Stomach (tissue), 9 donors: ENCODE data around the gene SUN5. TPM values are rescaled to one million over a fixed set of nuclear protein-coding genes. Genes with fewer than 3 reads are reported as not detected.

Experiments used
- DNase-seq, 2 donors: peaks; one replicate each; pipeline versions ENCODE4 v3.0.0 to v3.0.0-alpha.2; 2013 to 2019
- H3K27ac ChIP-seq, 5 donors: fragments of 200-600 bp in 4 of 5; sonication (generic) in 4 of 5; one replicate each; pipeline ENCODE4 v1.5.1; 2013 to 2019; ENCODE audit warnings: mild to moderate bottlenecking in 1 of 5, moderate library complexity in 1 of 5
- H3K27me3 ChIP-seq, 3 donors: fragments of 200-600 bp; sonication (generic); one replicate each; pipeline ENCODE4 v1.5.1; 2017 to 2019; ENCODE audit warnings: mixed run types in 1 of 3
- H3K36me3 ChIP-seq, 4 donors: fragments of 200-600 bp; sonication (generic); 1 replicate in 3 of 4; 2 replicates in 1 of 4; pipeline ENCODE4 v1.5.1; 2016 to 2019
- H3K4me1 ChIP-seq, 4 donors: fragments of 200-600 bp; sonication (generic); one replicate each; pipeline ENCODE4 v1.5.1; 2016 to 2019
- H3K4me3 ChIP-seq, 4 donors: fragments of 200-600 bp; sonication (generic) in 3 of 4; one replicate each; pipeline ENCODE4 v1.5.1; 2016 to 2019; ENCODE audit warnings: mild to moderate bottlenecking in 1 of 4
- H3K9me3 ChIP-seq, 4 donors: fragments of 200-600 bp; sonication (generic); one replicate each; pipeline ENCODE4 v1.5.1; 2016 to 2019
- CTCF ChIP-seq, 7 experiments: fragments of 450-650 bp in 4 of 7; fragments of 200-600 bp in 3 of 7; sonication (generic) in 3 of 7; IDR thresholded peaks; one replicate each; pipeline ENCODE4 v1.5.1; 2016 to 2019; ENCODE audit warnings: antibody characterized with exemption in 7 of 7, control low read depth in 2 of 7, mild to moderate bottlenecking in 1 of 7
- EP300 ChIP-seq: sonication (generic); formaldehyde crosslinking; IDR thresholded peaks from one replicate; pipeline ENCODE4 v1.6.1; 2017; ENCODE audit warnings: antibody characterized with exemption
- POLR2A ChIP-seq, 4 donors: fragments of 450-650 bp; IDR thresholded peaks; one replicate each; pipeline ENCODE4 v1.6.1; 2016; ENCODE audit warnings: antibody characterized with exemption in 4 of 4, control low read depth in 2 of 4, mild to moderate bottlenecking in 1 of 4, moderate library complexity in 1 of 4
- POLR2AphosphoS5 ChIP-seq, 3 donors: sonication (generic); formaldehyde crosslinking; IDR thresholded peaks; one replicate each; pipeline ENCODE4 v1.6.1; 2016; ENCODE audit warnings: antibody characterized with exemption in 3 of 3
- WGBS, 5 donors: extraction: QIAGEN DNeasy Blood & Tissue Kit in 3 of 5; methylation state at CpG; one replicate each; pipeline versions ENCODE4 v1.1.5 to v1.1.7; 2013 to 2018; 5-methylcytosine and 5-hydroxymethylcytosine counted together
- intact Hi-C: fragments of 100-400 bp; cut with DNase I; formaldehyde crosslinking; loops from one replicate; pipeline ENCODE4 v1.15.1; 2023; ENCODE audit warnings: low total_unique reads
- polyA plus RNA-seq, 3 donors: library from polyadenylated mRNA; stranded (reverse); fragments of 200-250 nt; gene quantifications; one replicate each; pipeline ENCODE4 v1.2.3, GENCODE V29; 2013
- total RNA-seq, 5 donors: library from RNA; depleted of rRNA; stranded (reverse); fragments of >200 nt; gene quantifications; one replicate each; pipeline versions ENCODE4 v1.1.0 to v1.2.3, GENCODE V29; 2014 to 2016
- donor health status: healthy with polysubstance abuse.
- donor health status: Bipolar disorder and iron deficiency.
- donor health status: healthy.

SUN5 gene
- total and polyA plus RNA-seq, 8 donors = not detected

- Histone ChIP-seq H3K4me1 (no peaks in the 10 kb centered on the region), H3K4me3 (no peak overlapping the region), H3K27me3 (peaks cover 0 to 20% (median 0%) of the 10 kb centered on the region in 3 donors), H3K36me3 (no peaks in the 10 kb centered on the region), H3K27ac (no peak overlapping the region), H3K9me3 (no peaks in the 10 kb centered on the region)
- no peak for DNase-seq
- intact Hi-C loops = no loop called here
- WGBS, 5 donors = 48 to 95% (median 62%) methylated on average over 9 of the region's 9 CpGs
- TF ChIP-seq POLR2A (IDR thresholded peaks at IDR 0.05) (no peak), POLR2AphosphoS5 (IDR thresholded peaks at IDR 0.05) (no peak), CTCF (IDR thresholded peaks at IDR 0.05) (no peak), EP300 (no peak)
Observed at GRCh38 chr20:33025318-33025876, 21.2 kb upstream of the SUN5 start.

- no peak overlapping the region for H3K27ac ChIP-seq
- peaks cover 0 to 20% (median 0%) of the 10 kb centered on the region in 3 donors for H3K27me3 ChIP-seq
- intact Hi-C loops = no loop called here
Observed at GRCh38 chr20:33024609-33025317, 20.5 kb upstream of the SUN5 start.

GRCh38 chr20:33024243-33024560 is 20.0 kb upstream of the SUN5 start:
- Histone ChIP-seq H3K4me1 (no peaks in the 10 kb centered on the region), H3K9me3 (no peaks in the 10 kb centered on the region), H3K27ac (no peak overlapping the region), H3K27me3 (peaks cover 0 to 15% (median 0%) of the 10 kb centered on the region in 3 donors), H3K36me3 (no peaks in the 10 kb centered on the region), H3K4me3 (no peak overlapping the region)
- DNase-seq = no peak
- 56 to 78% (median 72%) methylated on average over 1 of the region's 1 CpG for WGBS, 5 donors
- intact Hi-C loops = no loop called here
- TF ChIP-seq CTCF (IDR thresholded peaks at IDR 0.05) (no peak), EP300 (no peak), POLR2AphosphoS5 (IDR thresholded peaks at IDR 0.05) (no peak), POLR2A (IDR thresholded peaks at IDR 0.05) (no peak)

More at GRCh38 chr20:33024609-33025317, 20.5 kb upstream of the SUN5 start:
- Histone ChIP-seq H3K9me3 (no peaks in the 10 kb centered on the region), H3K4me1 (no peaks in the 10 kb centered on the region), H3K36me3 (no peaks in the 10 kb centered on the region), H3K4me3 (no peak overlapping the region)
- 61 to 74% (median 69%) methylated on average over 5 of the region's 5 CpGs for WGBS, 5 donors
- no peak for DNase-seq
- TF ChIP-seq POLR2A (IDR thresholded peaks at IDR 0.05) (no peak), CTCF (IDR thresholded peaks at IDR 0.05) (no peak), POLR2AphosphoS5 (IDR thresholded peaks at IDR 0.05) (no peak), EP300 (no peak)

- H3K4me3 ChIP-seq = no peak overlapping the region
- intact Hi-C loops = no loop called here
- no peaks in the 10 kb centered on the region for H3K9me3 ChIP-seq
- no peak for DNase-seq
- TF ChIP-seq POLR2AphosphoS5 (IDR thresholded peaks at IDR 0.05) (no peak), POLR2A (IDR thresholded peaks at IDR 0.05) (no peak), CTCF (IDR thresholded peaks at IDR 0.05) (no peak)
- H3K4me1 ChIP-seq = no peaks in the 10 kb centered on the region
- WGBS, 5 donors = 51 to 74% (median 68%) methylated on average over 3 to 6 of the region's 6 CpGs
- no peak overlapping the region for H3K27ac ChIP-seq
- no peaks in the 10 kb centered on the region for H3K36me3 ChIP-seq
- peaks cover 0 to 10% (median 0%) of the 10 kb centered on the region in 3 donors for H3K27me3 ChIP-seq
Observed at GRCh38 chr20:33023439-33024242, 19.4 kb upstream of the SUN5 start.
